Spleen (tissue), 11 donors: ENCODE data around the gene PEX5L. TPM values are rescaled to one million over a fixed set of nuclear protein-coding genes. Genes with fewer than 3 reads are reported as not detected.
"Not testable (repeated sequence)": the region's sequence is repeated elsewhere in the genome, so short reads cannot be mapped to it uniquely, and the experiment has no call there.

ENCODE experiments used
- DNase-seq: peaks from one replicate; pipeline ENCODE4 v3.0.0-alpha.2; 2020
- H3K27ac ChIP-seq, 8 donors: fragments of 200-600 bp; sonication (generic) in 7 of 8; 1 replicate in 4 of 8; 2 replicates in 4 of 8; pipeline versions ENCODE4 v1.5.0 to v1.8.0; 2016 to 2021; ENCODE audit warnings: inconsistent platforms in 4 of 8, mild to moderate bottlenecking in 4 of 8, moderate library complexity in 1 of 8
- H3K27me3 ChIP-seq, 7 donors: fragments of 200-600 bp; sonication (generic) in 6 of 7; replicated peaks in 1 of 7; 1 replicate in 4 of 7; 2 replicates in 3 of 7; pipeline versions ENCODE4 v1.5.0 to v1.8.0; 2016 to 2021; ENCODE audit warnings: inconsistent platforms in 3 of 7, mild to moderate bottlenecking in 1 of 7
- H3K36me3 ChIP-seq, 6 donors: fragments of 200-600 bp; sonication (generic) in 5 of 6; 1 replicate in 4 of 6; 2 replicates in 2 of 6; pipeline versions ENCODE4 v1.5.0 to v1.8.0; 2016 to 2021; ENCODE audit warnings: inconsistent platforms in 2 of 6
- H3K4me1 ChIP-seq, 6 donors: fragments of 200-600 bp; sonication (generic) in 5 of 6; 1 replicate in 3 of 6; 2 replicates in 3 of 6; pipeline versions ENCODE4 v1.5.0 to v1.8.0; 2016 to 2021; ENCODE audit warnings: inconsistent platforms in 3 of 6
- H3K4me3 ChIP-seq, 8 donors: fragments of 200-600 bp; sonication (generic) in 7 of 8; 1 replicate in 4 of 8; 2 replicates in 4 of 8; pipeline versions ENCODE4 v1.5.0 to v1.8.0; 2016 to 2021; ENCODE audit warnings: inconsistent platforms in 4 of 8, mild to moderate bottlenecking in 4 of 8, moderate library complexity in 2 of 8
- H3K9me3 ChIP-seq, 8 donors: fragments of 200-600 bp; sonication (generic) in 7 of 8; 1 replicate in 4 of 8; 2 replicates in 4 of 8; pipeline versions ENCODE4 v1.5.0 to v1.8.0; 2016 to 2021; ENCODE audit warnings: inconsistent platforms in 4 of 8
- CTCF ChIP-seq, 11 experiments: fragments of 200-600 bp in 7 of 11; fragments of 450-650 bp in 4 of 11; sonication (generic) in 4 of 11; IDR thresholded peaks in 8 of 11; conservative IDR thresholded peaks in 3 of 11; 1 replicate in 7 of 11; 2 replicates in 4 of 11; pipeline versions ENCODE4 v1.4.0 to v1.8.0; 2016 to 2021; ENCODE audit warnings: antibody characterized with exemption in 11 of 11, inconsistent platforms in 4 of 11, mild to moderate bottlenecking in 1 of 11
- POLR2A ChIP-seq, 3 donors: fragments of 450-650 bp; IDR thresholded peaks; one replicate each; pipeline ENCODE4 v1.5.1; 2017; ENCODE audit warnings: antibody characterized with exemption in 3 of 3, mild to moderate bottlenecking in 1 of 3
- POLR2AphosphoS5 ChIP-seq, 3 donors: sonication (generic); formaldehyde crosslinking; IDR thresholded peaks; one replicate each; pipeline ENCODE4 v1.5.1; 2017; ENCODE audit warnings: antibody characterized with exemption in 3 of 3
- WGBS, 5 donors: extraction: QIAGEN DNeasy Blood & Tissue Kit in 3 of 5; methylation state at CpG; one replicate each; pipeline versions ENCODE4 v1.1.5 to v1.1.7; 2013 to 2018; 5-methylcytosine and 5-hydroxymethylcytosine counted together
- intact Hi-C: fragments of 100-400 bp; cut with DNase I; formaldehyde crosslinking; loops from one replicate; pipeline ENCODE4 v1.15.0; 2023; ENCODE audit warnings: low total_unique reads
- polyA plus RNA-seq, 3 donors: library from polyadenylated mRNA; stranded (reverse); fragments of 200-250 nt; gene quantifications; one replicate each; pipeline ENCODE4 v1.2.1, GENCODE V29; 2013
- total RNA-seq, 7 donors: library from RNA; depleted of rRNA in 3 of 7; stranded (reverse); fragments of >200 nt in 3 of 7; fragmentation: NEBNext Ultra II Directional in 4 of 7; extraction: Animal tissue kit (Norgen Biotek cat#: 25700) in 4 of 7; gene quantifications; one replicate each; pipeline versions ENCODE4 v1.1.0 to v1.2.1, GENCODE V29; 2016 to 2021
- donor health status: healthy with polysubstance abuse.
- donor health status: DM: no; HTN: no; CAD: no; lungs with moderate emphysema.
- donor health status: DM: no; HTN: no; CAD: no.
- donor health status: Bipolar disorder and iron deficiency.
- donor health status: healthy.
- donor health status: DM: no; HTN: no; CAD: no.
- donor health status: DM: yes; HTN: yes; CAD: no.

PEX5L gene
- total and polyA plus RNA-seq, 10 donors: under 0.01 to 0.55 (median 0.02) TPM; not detected in 7

GRCh38 chr3:180066598-180066997 lies 29.9 kb upstream of the PEX5L start:
- H3K27me3 ChIP-seq: no peaks in the 10 kb centered on the region
- H3K4me3 ChIP-seq: no peak overlapping the region
- no peaks in the 10 kb centered on the region for H3K36me3 ChIP-seq
- H3K27ac ChIP-seq: no peak overlapping the region
- no peak for DNase-seq
- no peaks in the 10 kb centered on the region for H3K9me3 ChIP-seq
- whole genome bisulfite sequencing, 5 donors: 53 to 76% (median 68%) methylated on average over 1 of the region's 1 CpG
- H3K4me1 ChIP-seq: no peaks in the 10 kb centered on the region
- TF ChIP-seq POLR2A (IDR thresholded peaks at IDR 0.05) (no peak), CTCF (IDR thresholded peaks at IDR 0.05 in 8 of 11, conservative IDR thresholded peaks at IDR 0.05 in 3 of 11) (no peak), POLR2AphosphoS5 (IDR thresholded peaks at IDR 0.05) (no peak)
- intact Hi-C loops: no loop called here

DNA sequence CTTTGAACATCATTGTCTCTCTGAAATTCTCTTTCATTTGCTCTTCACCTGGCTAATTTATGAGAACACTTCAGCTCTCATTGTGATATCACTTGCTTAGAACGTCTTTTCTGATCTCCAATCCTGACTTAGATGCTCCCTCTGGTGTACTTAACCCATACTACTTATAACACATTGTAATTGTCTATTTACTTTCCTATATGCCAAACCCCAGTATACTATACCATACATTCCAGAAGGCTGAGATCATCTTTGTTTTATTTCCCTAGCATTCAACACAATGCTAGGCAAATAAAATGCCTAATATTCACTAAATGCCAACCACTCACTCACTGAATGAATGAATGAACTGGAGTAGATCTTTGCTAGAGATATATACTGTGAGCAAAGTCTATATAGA lies 27.0 kb upstream of the PEX5L start:
- H3K4me3 ChIP-seq: no peak overlapping the region
- intact Hi-C loops: no loop called here
- no peak for DNase-seq
- no peaks in the 10 kb centered on the region for H3K4me1 ChIP-seq
- H3K36me3 ChIP-seq: no peaks in the 10 kb centered on the region
- WGBS, 5 donors: 22 to 59% (median 46%) methylated on average over 1 of the region's 1 CpG
- no peaks in the 10 kb centered on the region for H3K9me3 ChIP-seq
- H3K27ac ChIP-seq: no peak overlapping the region
- no peaks in the 10 kb centered on the region for H3K27me3 ChIP-seq
- TF ChIP-seq POLR2A (IDR thresholded peaks at IDR 0.05) (no peak), CTCF (IDR thresholded peaks at IDR 0.05 in 8 of 11, conservative IDR thresholded peaks at IDR 0.05 in 3 of 11) (no peak), POLR2AphosphoS5 (IDR thresholded peaks at IDR 0.05) (no peak)

DNA sequence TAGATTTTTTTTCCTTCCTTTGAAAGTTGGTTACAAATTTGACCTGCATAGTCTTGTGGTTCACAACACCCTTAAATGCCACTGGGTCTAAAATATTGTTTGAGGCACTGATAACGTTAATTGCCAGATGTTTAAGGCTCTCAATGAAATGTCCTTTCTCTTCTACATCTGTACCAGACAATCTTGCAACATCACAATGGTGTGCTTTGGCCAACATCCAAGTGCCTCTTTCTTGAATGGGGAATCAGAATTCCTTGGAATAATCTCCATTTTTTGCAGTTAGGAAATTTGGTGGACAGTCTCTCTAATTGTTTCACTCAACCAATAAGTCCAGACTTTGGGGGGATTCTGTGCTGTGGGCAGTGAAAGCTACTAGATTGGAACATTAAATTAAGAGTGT lies 26.0 kb upstream of the PEX5L start:
- no peaks in the 10 kb centered on the region for H3K9me3 ChIP-seq
- H3K27ac ChIP-seq: no peak overlapping the region
- WGBS, 5 donors: 70 to 87% (median 74%) methylated on average over 1 of the region's 1 CpG
- intact Hi-C loops: no loop called here
- H3K4me1 ChIP-seq: no peaks in the 10 kb centered on the region
- H3K27me3 ChIP-seq: no peaks in the 10 kb centered on the region
- no peak overlapping the region for H3K4me3 ChIP-seq
- no peak for DNase-seq
- TF ChIP-seq POLR2A (IDR thresholded peaks at IDR 0.05): no peak
- no peaks in the 10 kb centered on the region for H3K36me3 ChIP-seq

GRCh38 chr3:180059356-180059755 lies 22.6 kb upstream of the PEX5L start:
- Histone ChIP-seq H3K36me3 (no peaks in the 10 kb centered on the region), H3K4me1 (no peaks in the 10 kb centered on the region), H3K4me3 (no peak overlapping the region), H3K9me3 (no peaks in the 10 kb centered on the region), H3K27me3 (no peaks in the 10 kb centered on the region), H3K27ac (no peak overlapping the region)
- TF ChIP-seq CTCF (IDR thresholded peaks at IDR 0.05 in 8 of 11, conservative IDR thresholded peaks at IDR 0.05 in 3 of 11): no peak
- no peak for TF ChIP-seq POLR2A (IDR thresholded peaks at IDR 0.05)
- no peak for TF ChIP-seq POLR2AphosphoS5 (IDR thresholded peaks at IDR 0.05)
- intact Hi-C loops: no loop called here
- DNase-seq: no peak

- intact Hi-C loops: no loop called here
- Histone ChIP-seq H3K27ac (no peak overlapping the region), H3K9me3 (no peaks in the 10 kb centered on the region), H3K4me1 (no peaks in the 10 kb centered on the region), H3K4me3 (no peak overlapping the region), H3K36me3 (no peaks in the 10 kb centered on the region), H3K27me3 (no peaks in the 10 kb centered on the region)
- TF ChIP-seq POLR2AphosphoS5 (IDR thresholded peaks at IDR 0.05): no peak
- TF ChIP-seq POLR2A (IDR thresholded peaks at IDR 0.05): no peak
- TF ChIP-seq CTCF (IDR thresholded peaks at IDR 0.05 in 8 of 11, conservative IDR thresholded peaks at IDR 0.05 in 3 of 11): no peak
- DNase-seq: no peak
Measured at GRCh38 chr3:180058238-180058637, 21.5 kb upstream of the PEX5L start.

- intact Hi-C loops, H3K9me3 ChIP-seq, H3K4me1 ChIP-seq, DNase-seq, H3K27ac ChIP-seq, H3K36me3 ChIP-seq, H3K4me3 ChIP-seq, H3K27me3 ChIP-seq: not testable (repeated sequence)
- 66 to 80% (median 70%) methylated on average over 3 of the region's 3 CpGs for WGBS, 5 donors
Measured at GRCh38 chr3:180055656-180056055, 18.9 kb upstream of the PEX5L start.
